ENCODE results near the gene NUDCD3. TPM values are rescaled to one million over a fixed set of nuclear protein-coding genes. Genes with fewer than 3 reads are reported as not detected.

The NUDCD3 gene
- total RNA-seq, 4 donors from 2014 or later, result 44.7 to 57.3 (median 49.7) TPM

DNA sequence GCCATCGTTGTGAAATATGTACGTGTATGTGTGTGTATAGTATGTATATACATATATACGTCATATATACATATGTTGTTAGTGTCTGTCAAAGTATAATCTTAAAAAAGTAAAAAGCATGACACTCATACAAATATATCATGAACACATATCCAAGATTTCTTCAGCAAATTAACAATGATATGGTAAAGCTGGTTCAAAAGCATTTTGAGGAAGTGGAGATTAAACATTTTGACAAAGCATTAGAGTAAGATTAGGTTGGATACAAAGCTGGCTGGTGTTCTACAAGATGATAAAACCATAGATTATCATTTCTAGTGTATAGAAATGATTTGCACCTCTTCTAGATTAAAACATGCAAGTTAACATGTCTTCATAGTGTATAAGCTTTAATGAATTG, 771 bp upstream of the NUDCD3 start:
- 4 to 9% methylated on average over 3 of the region's 3 CpGs for WGBS, 2 donors
- TF ChIP-seq, protein P1, sequence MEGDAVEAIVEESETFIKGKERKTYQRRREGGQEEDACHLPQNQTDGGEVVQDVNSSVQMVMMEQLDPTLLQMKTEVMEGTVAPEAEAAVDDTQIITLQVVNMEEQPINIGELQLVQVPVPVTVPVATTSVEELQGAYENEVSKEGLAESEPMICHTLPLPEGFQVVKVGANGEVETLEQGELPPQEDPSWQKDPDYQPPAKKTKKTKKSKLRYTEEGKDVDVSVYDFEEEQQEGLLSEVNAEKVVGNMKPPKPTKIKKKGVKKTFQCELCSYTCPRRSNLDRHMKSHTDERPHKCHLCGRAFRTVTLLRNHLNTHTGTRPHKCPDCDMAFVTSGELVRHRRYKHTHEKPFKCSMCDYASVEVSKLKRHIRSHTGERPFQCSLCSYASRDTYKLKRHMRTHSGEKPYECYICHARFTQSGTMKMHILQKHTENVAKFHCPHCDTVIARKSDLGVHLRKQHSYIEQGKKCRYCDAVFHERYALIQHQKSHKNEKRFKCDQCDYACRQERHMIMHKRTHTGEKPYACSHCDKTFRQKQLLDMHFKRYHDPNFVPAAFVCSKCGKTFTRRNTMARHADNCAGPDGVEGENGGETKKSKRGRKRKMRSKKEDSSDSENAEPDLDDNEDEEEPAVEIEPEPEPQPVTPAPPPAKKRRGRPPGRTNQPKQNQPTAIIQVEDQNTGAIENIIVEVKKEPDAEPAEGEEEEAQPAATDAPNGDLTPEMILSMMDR (IDR thresholded peaks at IDR 0.05), result no peak
- TF ChIP-seq EP300 (IDR thresholded peaks at IDR 0.05) (no peak), POLR2A (IDR thresholded peaks at IDR 0.05) (no peak)
- H3K4me3 ChIP-seq, result peak overlapping the region; percentile 82 to 95 (median 90)
- peak overlapping the region in 3 of 4 donors; percentile 97 to 98 (median 97) for H3K27ac ChIP-seq
- no peak for DNase-seq (ENCODE audit: low spot score in 2 of 2)
- no peaks in the 10 kb centered on the region for H3K9me3 ChIP-seq
- peaks cover 0 to 40% (median 19%) of the 10 kb centered on the region in 4 donors for H3K4me1 ChIP-seq
- H3K27me3 ChIP-seq, result no peaks in the 10 kb centered on the region
- H3K36me3 ChIP-seq, result no peaks in the 10 kb centered on the region

DNA sequence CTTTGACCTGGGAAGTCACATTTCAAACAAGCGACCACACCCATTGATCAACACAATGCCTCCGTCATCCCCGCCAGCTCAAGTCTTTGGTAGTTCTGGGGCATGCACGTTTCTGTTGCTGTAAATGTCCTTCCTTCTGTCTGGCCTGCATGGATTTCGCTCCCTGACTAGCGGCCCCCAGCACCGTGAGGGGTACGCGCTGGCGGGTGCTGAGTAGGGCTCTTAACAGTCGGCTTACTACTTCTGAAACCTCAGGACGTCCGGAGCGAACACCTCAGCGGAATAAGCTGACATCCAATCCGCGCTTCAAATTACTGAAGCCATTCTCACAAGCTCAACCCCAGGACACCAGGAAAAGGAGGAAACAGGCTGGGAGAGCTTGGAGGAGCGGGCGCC, 505 bp downstream of the NUDCD3 start:
- Histone ChIP-seq H3K4me3 (peak overlapping the region; percentile 82 to 95 (median 90)), H3K36me3 (peaks cover 0 to 5% (median 0%) of the 10 kb centered on the region in 3 donors), H3K9me3 (no peaks in the 10 kb centered on the region), H3K27me3 (no peaks in the 10 kb centered on the region), H3K27ac (peak overlapping the region; percentile 97 to 98 (median 98)), H3K4me1 (peaks cover 0 to 52% (median 22%) of the 10 kb centered on the region in 4 donors)
- WGBS, 2 donors, result 0 to 2% methylated on average over 16 to 19 of the region's 19 CpGs
- no peak for DNase-seq (ENCODE audit: low spot score in 2 of 2)
- TF ChIP-seq, protein P1 (IDR thresholded peaks at IDR 0.05), result no peak

DNA sequence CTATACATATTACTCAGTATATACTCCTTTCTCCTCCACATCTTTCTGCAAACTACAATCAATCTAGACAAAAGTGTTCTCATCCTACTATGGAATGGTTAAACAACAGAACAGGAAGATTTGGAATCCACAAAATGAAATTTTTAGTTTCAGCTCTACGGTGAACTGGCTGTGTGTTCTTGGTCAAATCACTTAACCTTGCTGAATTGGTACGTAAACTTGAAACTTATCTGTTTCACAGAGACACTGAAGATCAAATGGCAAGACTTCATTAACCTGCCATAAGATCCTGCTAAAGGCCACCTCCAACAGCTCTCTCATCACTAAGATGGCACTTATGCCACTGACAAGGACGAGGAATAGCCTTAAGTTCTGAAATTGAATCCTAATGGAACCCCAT, 1.5 kb downstream of the NUDCD3 start:
- peak overlapping the region; percentile 82 to 95 (median 90) for H3K4me3 ChIP-seq
- H3K4me1 ChIP-seq, result peaks cover 0 to 58% (median 22%) of the 10 kb centered on the region in 4 donors
- H3K9me3 ChIP-seq, result peaks cover 0 to under 1% (median 0%) of the 10 kb centered on the region in 4 donors
- no peaks in the 10 kb centered on the region for H3K27me3 ChIP-seq
- DNase-seq (ENCODE audit: low spot score in 2 of 2), result no peak
- TF ChIP-seq EP300 (IDR thresholded peaks at IDR 0.05), result no peak
- TF ChIP-seq, protein P1 (IDR thresholded peaks at IDR 0.05), result no peak
- TF ChIP-seq POLR2A (IDR thresholded peaks at IDR 0.05), result no peak
- no peak overlapping the region for H3K27ac ChIP-seq
- 82 to 87% methylated on average over 3 of the region's 3 CpGs for WGBS, 2 donors
- peaks cover 0 to 15% (median 10%) of the 10 kb centered on the region in 3 donors for H3K36me3 ChIP-seq

DNA sequence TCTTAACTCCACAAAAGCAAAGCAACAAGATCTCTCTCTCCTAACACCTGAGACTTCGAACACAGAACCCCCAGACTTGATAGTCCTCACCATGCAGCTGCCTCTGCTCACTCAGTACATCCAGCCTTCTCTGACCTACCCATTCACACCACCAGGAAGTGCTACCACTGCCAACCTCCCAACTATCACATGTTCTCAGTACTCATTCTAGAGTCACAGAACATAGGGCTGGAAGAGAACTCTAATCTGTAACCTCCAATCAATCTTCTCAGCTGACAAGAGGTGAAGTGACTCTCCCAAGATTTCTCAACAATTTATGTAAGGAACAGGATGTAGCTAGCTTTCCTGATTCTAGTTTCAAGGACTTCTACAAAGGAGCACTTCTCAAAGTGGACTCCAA, 3.8 kb downstream of the NUDCD3 start:
- H3K4me3 ChIP-seq, result no peak overlapping the region
- 91 to 93% methylated on average over 1 of the region's 1 CpG for WGBS, 2 donors
- H3K36me3 ChIP-seq, result peaks cover 0 to 38% (median 18%) of the 10 kb centered on the region in 3 donors
- TF ChIP-seq POLR2A (IDR thresholded peaks at IDR 0.05) (no peak), EP300 (IDR thresholded peaks at IDR 0.05) (no peak)
- TF ChIP-seq, protein P1 (IDR thresholded peaks at IDR 0.05), result no peak
- no peaks in the 10 kb centered on the region for H3K27me3 ChIP-seq
- H3K9me3 ChIP-seq, result peaks cover 0 to 22% (median 0%) of the 10 kb centered on the region in 4 donors
- DNase-seq (ENCODE audit: low spot score in 2 of 2), result no peak
- H3K27ac ChIP-seq, result no peak overlapping the region
- peaks cover 0 to 58% (median 22%) of the 10 kb centered on the region in 4 donors for H3K4me1 ChIP-seq

DNA sequence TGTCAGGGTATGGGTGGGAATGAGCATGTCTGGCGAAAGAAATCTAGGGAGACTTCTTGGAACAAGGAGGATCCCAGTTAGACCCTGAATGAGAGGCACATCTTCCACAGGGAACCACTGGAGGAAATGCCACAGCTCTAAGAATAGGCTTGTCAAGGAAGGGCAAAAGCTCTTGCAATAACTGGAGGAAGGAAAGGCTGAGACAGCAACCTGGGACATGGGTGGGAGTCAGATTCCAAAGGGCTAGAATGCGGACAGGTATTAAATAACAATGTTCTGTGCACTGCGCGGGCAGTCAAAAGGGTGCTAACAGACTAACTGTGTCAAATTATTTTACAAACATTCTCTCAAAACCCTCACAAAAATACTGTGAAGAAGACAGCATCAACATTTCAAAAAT, 4.5 kb downstream of the NUDCD3 start:
- WGBS, 2 donors, result 85 to 89% methylated on average over 4 of the region's 4 CpGs
- TF ChIP-seq, protein P1 (IDR thresholded peaks at IDR 0.05), result no peak
- TF ChIP-seq POLR2A (IDR thresholded peaks at IDR 0.05) (no peak), EP300 (IDR thresholded peaks at IDR 0.05) (no peak)
- peaks cover 0 to 54% (median 22%) of the 10 kb centered on the region in 4 donors for H3K4me1 ChIP-seq

More for the DNA sequence above, 4.5 kb downstream of the NUDCD3 start:
- no peaks in the 10 kb centered on the region for H3K27me3 ChIP-seq
- H3K4me3 ChIP-seq, result no peak overlapping the region
- DNase-seq (ENCODE audit: low spot score in 2 of 2), result no peak
- peaks cover 0 to 45% (median 18%) of the 10 kb centered on the region in 3 donors for H3K36me3 ChIP-seq
- no peak overlapping the region for H3K27ac ChIP-seq
- peaks cover 0 to 22% (median 0%) of the 10 kb centered on the region in 4 donors for H3K9me3 ChIP-seq
